Astrocyte (in vitro differentiated cells and primary cell): ENCODE data around the gene ALOX12.

Source experiments
- CTCF ChIP-seq: IDR thresholded peaks from 2 replicates; pipeline ENCODE4 v1.5.1; 2011; ENCODE audit warnings: low read depth, mild to moderate bottlenecking, inconsistent platforms, low read length, moderate library complexity; ENCODE audit not compliant: insufficient read depth
- EZH2 ChIP-seq: IDR thresholded peaks from 2 replicates; pipeline ENCODE4 v1.6.1; 2012; ENCODE audit warnings: mild to moderate bottlenecking, low read length, inconsistent platforms; ENCODE audit not compliant: insufficient read depth

GRCh38 chr17:6994666-6995256 is 1.1 kb upstream of the ALOX12 start:
- no peak for TF ChIP-seq CTCF
- TF ChIP-seq EZH2: no peak
